Measurements from ENCODE around the gene SLC39A8. TPM values are rescaled to one million over a fixed set of nuclear protein-coding genes. Genes with fewer than 3 reads are reported as not detected.

The SLC39A8 gene
- total RNA-seq, 2 donors from 2014 or later = 31.1 to 33.7 TPM

DNA sequence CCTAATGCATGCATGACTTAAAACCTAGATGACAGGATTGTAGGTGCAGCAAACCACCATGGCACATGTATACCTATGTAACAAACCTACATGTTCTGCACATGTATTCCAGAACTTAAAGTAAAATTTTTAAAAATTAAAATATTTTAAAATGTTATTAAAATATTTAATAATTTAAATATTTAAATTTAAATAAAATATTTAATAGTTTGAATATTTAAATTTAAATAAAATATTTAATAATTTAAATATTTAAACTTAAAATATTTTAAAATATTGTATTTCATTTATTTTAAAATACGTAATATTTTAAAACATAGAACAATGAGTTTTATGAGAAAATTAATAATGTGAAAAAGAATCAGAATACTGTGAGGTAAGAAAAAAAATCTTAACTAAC lies 117.9 kb downstream of the SLC39A8 start:
- no peaks in the 10 kb centered on the region for H3K4me1 Mint-ChIP-seq
- H3K4me3 Mint-ChIP-seq = no peak overlapping the region
- no peak for DNase-seq
- H3K27ac Mint-ChIP-seq = no peak overlapping the region
- no peak for ATAC-seq
- H3K27me3 Mint-ChIP-seq = no peaks in the 10 kb centered on the region
- no peaks in the 10 kb centered on the region for H3K36me3 Mint-ChIP-seq (ENCODE audit: low read depth)
- H3K9me3 ChIP-seq (ENCODE audit: control insufficient read depth, low read length, poor library complexity, severe bottlenecking) = no peaks in the 10 kb centered on the region

GRCh38 chr4:102223461-102223860 lies 121.8 kb downstream of the SLC39A8 start:
- Mint-ChIP-seq H3K36me3 (ENCODE audit: low read depth) (no peaks in the 10 kb centered on the region), H3K4me1 (no peaks in the 10 kb centered on the region), H3K27me3 (peaks cover 13% of the 10 kb centered on the region), H3K4me3 (no peak overlapping the region), H3K27ac (no peak overlapping the region)
- DNase-seq (no peak), ATAC-seq (no peak)
- H3K9me3 ChIP-seq (ENCODE audit: control insufficient read depth, low read length, poor library complexity, severe bottlenecking) = no peaks in the 10 kb centered on the region

DNA sequence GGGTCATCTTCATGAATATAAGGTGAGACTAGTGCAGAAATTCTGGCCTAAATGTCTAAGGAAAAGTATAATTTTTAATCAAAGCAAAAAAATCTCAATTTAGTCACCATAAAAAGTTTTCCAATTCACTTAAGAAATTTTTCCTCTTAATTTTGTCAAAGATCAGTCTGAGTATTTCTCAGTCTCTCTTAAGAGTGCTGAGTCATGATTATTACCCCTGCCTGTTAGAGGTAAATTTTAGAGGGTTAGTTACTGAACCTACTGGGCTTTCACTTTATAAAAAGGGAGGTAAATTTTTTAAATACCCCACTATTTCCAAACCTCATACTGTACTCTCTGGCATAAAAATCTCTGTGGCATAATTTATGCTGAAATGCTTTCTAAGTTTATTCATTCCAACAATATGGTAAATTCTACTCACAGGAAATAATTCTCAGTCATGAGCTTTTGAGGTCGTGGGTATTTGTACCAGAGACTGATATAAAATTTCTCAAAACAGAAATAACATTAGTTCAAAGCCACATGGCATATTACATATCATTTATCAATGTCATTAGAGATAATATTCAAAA lies 122.4 kb downstream of the SLC39A8 start:
- H3K4me1 Mint-ChIP-seq = no peaks in the 10 kb centered on the region
- no peaks in the 10 kb centered on the region for H3K36me3 Mint-ChIP-seq (ENCODE audit: low read depth)
- peaks cover 16% of the 10 kb centered on the region for H3K27me3 Mint-ChIP-seq
- H3K4me3 Mint-ChIP-seq = no peak overlapping the region
- H3K27ac Mint-ChIP-seq = no peak overlapping the region
- H3K9me3 ChIP-seq (ENCODE audit: control insufficient read depth, low read length, poor library complexity, severe bottlenecking) = no peaks in the 10 kb centered on the region
- no peak for DNase-seq
- no peak for ATAC-seq

- peaks cover 48% of the 10 kb centered on the region for H3K27me3 Mint-ChIP-seq
- H3K9me3 ChIP-seq (ENCODE audit: control insufficient read depth, low read length, poor library complexity, severe bottlenecking) = no peaks in the 10 kb centered on the region
- H3K27ac Mint-ChIP-seq = no peak overlapping the region
- DNase-seq (no peak), ATAC-seq (no peak)
- no peak overlapping the region for H3K4me3 Mint-ChIP-seq
- no peaks in the 10 kb centered on the region for H3K4me1 Mint-ChIP-seq
- peaks cover 3% of the 10 kb centered on the region for H3K36me3 Mint-ChIP-seq (ENCODE audit: low read depth)
Measured at GRCh38 chr4:102219129-102219528, 126.2 kb downstream of the SLC39A8 start.

- no peak overlapping the region for H3K27ac Mint-ChIP-seq
- peaks cover 48% of the 10 kb centered on the region for H3K27me3 Mint-ChIP-seq
- DNase-seq (no peak), ATAC-seq (no peak)
- no peaks in the 10 kb centered on the region for H3K4me1 Mint-ChIP-seq
- H3K9me3 ChIP-seq (ENCODE audit: control insufficient read depth, low read length, poor library complexity, severe bottlenecking) = no peaks in the 10 kb centered on the region
- peaks cover 3% of the 10 kb centered on the region for H3K36me3 Mint-ChIP-seq (ENCODE audit: low read depth)
- H3K4me3 Mint-ChIP-seq = no peak overlapping the region
Measured at GRCh38 chr4:102218656-102219055, 126.6 kb downstream of the SLC39A8 start.

DNA sequence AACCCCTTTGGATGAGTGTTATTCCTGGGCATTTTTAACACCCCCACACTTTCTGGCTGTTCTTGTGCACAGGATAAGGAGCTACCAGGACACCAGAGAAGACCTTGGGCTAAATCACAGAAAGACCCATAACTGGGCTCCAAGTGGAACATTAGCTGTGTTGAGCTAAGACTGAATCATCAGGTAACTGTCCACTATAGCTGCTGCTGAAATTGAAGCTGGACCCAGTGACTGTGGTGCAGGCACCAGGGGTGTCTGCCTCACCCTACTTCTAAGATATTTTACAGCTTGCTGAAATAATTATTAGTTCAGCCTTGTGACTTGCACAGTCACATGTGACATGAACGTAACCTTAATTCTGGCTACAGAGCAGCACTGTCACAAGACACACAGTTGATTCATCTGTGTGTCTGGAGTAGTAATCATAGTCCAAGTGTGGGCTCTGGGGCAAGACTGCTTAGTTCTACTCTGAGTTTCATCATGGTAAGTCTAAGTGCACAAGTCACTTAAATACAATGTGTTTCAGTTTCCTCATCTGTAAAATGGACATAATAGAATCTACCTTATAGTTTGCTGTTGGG lies 127.4 kb downstream of the SLC39A8 start:
- DNase-seq (no peak), ATAC-seq (no peak)
- peaks cover 3% of the 10 kb centered on the region for H3K36me3 Mint-ChIP-seq (ENCODE audit: low read depth)
- no peaks in the 10 kb centered on the region for H3K4me1 Mint-ChIP-seq
- no peaks in the 10 kb centered on the region for H3K9me3 ChIP-seq (ENCODE audit: control insufficient read depth, low read length, poor library complexity, severe bottlenecking)
- no peak overlapping the region for H3K4me3 Mint-ChIP-seq
- H3K27me3 Mint-ChIP-seq = peaks cover 48% of the 10 kb centered on the region
- no peak overlapping the region for H3K27ac Mint-ChIP-seq

DNA sequence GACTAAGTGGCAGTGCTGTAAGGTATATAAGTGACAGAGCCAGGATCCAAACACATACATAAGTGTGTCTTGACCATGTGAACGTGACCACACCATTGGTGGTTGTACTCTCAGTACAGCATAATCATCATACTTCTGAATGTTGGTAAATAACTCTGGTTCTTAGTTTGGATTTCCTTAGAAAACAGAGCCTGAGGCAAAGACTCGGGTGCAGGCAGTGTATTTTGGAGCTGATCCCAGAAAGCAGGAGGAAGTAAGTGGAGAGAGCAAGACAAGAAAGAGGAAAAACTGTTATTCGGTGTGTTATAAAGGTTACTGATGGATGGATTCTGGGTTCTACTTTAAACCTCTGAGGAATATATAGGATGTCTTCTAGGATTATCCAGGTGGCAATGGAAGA lies 127.9 kb downstream of the SLC39A8 start:
- Mint-ChIP-seq H3K4me1 (no peaks in the 10 kb centered on the region), H3K4me3 (no peak overlapping the region), H3K27ac (no peak overlapping the region), H3K27me3 (peaks cover 48% of the 10 kb centered on the region), H3K36me3 (ENCODE audit: low read depth) (peaks cover 3% of the 10 kb centered on the region)
- no peaks in the 10 kb centered on the region for H3K9me3 ChIP-seq (ENCODE audit: control insufficient read depth, low read length, poor library complexity, severe bottlenecking)
- DNase-seq (no peak), ATAC-seq (no peak)

DNA sequence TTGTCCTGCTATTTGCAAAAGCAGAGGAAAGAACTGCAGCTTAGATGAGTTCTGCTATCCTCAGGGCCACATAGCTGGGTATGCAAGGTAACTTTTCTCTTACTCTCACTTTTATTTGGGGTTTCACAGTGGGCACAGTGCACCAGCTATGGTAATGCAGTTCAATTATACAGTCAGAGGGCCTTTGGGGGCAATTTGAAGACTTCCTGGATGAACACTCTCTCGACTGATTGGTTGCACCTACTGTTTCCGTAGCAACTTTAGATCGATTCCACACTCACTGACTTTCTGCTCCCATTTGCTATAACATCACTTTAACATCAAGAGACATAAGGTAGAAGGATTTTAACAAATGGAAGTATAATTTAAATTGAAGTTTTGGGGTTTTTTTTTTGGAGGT lies 128.6 kb downstream of the SLC39A8 start:
- ATAC-seq = no peak
- H3K9me3 ChIP-seq (ENCODE audit: control insufficient read depth, low read length, poor library complexity, severe bottlenecking) = no peaks in the 10 kb centered on the region

DNA sequence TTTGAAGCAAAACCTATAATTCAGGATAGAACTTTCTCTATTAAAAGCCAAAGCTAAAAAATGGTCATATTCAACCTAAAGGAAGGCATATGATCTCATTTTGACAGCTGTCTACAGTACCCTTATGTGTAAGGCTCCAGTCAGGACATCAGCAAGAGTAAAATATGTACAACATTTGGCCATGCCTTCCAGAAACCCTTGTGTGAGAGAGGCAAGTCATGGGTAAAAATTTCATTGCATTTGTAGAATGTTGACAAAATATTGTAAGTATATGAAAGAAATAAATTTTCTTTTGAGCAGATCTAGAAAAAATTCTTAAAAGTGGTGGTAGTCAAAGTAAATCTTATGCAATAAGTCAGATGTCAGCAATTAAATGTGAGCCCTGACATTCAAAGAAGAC lies 132.3 kb downstream of the SLC39A8 start:
- DNase-seq (no peak), ATAC-seq (no peak)
- no peaks in the 10 kb centered on the region for H3K9me3 ChIP-seq (ENCODE audit: control insufficient read depth, low read length, poor library complexity, severe bottlenecking)
- H3K27ac Mint-ChIP-seq = no peak overlapping the region
- H3K36me3 Mint-ChIP-seq (ENCODE audit: low read depth) = peaks cover 3% of the 10 kb centered on the region
- H3K4me3 Mint-ChIP-seq = no peak overlapping the region
- H3K4me1 Mint-ChIP-seq = no peaks in the 10 kb centered on the region
- peaks cover 33% of the 10 kb centered on the region for H3K27me3 Mint-ChIP-seq

More for the DNA sequence above, 128.6 kb downstream of the SLC39A8 start:
- Mint-ChIP-seq H3K27me3 (peaks cover 48% of the 10 kb centered on the region), H3K4me3 (no peak overlapping the region), H3K4me1 (no peaks in the 10 kb centered on the region), H3K27ac (no peak overlapping the region), H3K36me3 (ENCODE audit: low read depth) (peaks cover 3% of the 10 kb centered on the region)
- DNase-seq = no peak

Other genes starting within 250 kb of the SLC39A8 start
- gene NFKB1, start 155.9 kb upstream of the SLC39A8 start, total RNA-seq = 100 to 1,000 TPM; 251 to 277 TPM

All from T-helper 17 cell (primary cell).